Measurements from ENCODE around the gene FXYD2. TPM values are rescaled to one million over a fixed set of nuclear protein-coding genes. Genes with fewer than 3 reads are reported as not detected.

Gene FXYD2
- total and polyA plus RNA-seq, 2 donors (not counting 1 experiment from before 2014, with no cell fraction given) = 0.18 to 0.33 TPM

DNA sequence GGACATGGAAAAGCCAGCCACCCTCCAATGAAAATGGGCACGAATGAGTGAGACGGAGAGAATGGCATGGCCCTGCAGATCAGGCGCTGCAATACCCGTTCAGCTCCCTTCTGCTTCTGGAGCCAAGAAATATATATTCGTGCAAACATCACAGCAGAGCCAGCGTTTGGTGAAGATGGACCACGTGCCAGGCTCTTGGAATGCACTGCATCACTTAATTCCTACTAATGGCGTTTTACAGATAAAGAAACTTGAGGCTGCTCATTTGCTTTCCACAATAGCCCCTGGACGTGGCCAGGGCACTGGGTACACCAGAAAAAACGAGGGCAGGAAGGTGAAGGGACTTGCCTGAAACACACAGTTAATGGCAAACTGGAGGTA, 1.6 kb upstream of the FXYD2 start:
- Histone ChIP-seq H3K4me3 (replicated peaks in 1 of 4; ENCODE audit: control extremely low read depth in 1 of 4, insufficient read depth in 1 of 4, low read depth in 3 of 4, low read length in 4 of 4) (no peak overlapping the region), H2AFZ (ENCODE audit: low read length) (no peak overlapping the region), H3K9ac (ENCODE audit: insufficient read depth, low read length) (no peak overlapping the region), H3K79me2 (ENCODE audit: control insufficient read depth, insufficient read depth, low read length) (no peaks in the 10 kb centered on the region), H3K4me2 (ENCODE audit: extremely low read depth, insufficient read depth, low read length) (no peak overlapping the region), H4K20me1 (ENCODE audit: control insufficient read depth, extremely low read depth, insufficient read depth, low read length) (no peaks in the 10 kb centered on the region), H3K36me3 (ENCODE audit: control insufficient read depth, insufficient read depth, low read length) (no peaks in the 10 kb centered on the region), H3K27me3 (ENCODE audit: control insufficient read depth, insufficient read depth, low read length) (peaks cover 3% of the 10 kb centered on the region), H3K9me3 (ENCODE audit: control insufficient read depth, insufficient read depth, low read depth, low read length) (no peaks in the 10 kb centered on the region), H3K27ac (ENCODE audit: insufficient read depth, low read length) (no peak overlapping the region), H3K4me1 (ENCODE audit: control insufficient read depth, extremely low read depth, insufficient read depth, low read length) (peaks cover 10% of the 10 kb centered on the region)
- TF ChIP-seq, protein P1, sequence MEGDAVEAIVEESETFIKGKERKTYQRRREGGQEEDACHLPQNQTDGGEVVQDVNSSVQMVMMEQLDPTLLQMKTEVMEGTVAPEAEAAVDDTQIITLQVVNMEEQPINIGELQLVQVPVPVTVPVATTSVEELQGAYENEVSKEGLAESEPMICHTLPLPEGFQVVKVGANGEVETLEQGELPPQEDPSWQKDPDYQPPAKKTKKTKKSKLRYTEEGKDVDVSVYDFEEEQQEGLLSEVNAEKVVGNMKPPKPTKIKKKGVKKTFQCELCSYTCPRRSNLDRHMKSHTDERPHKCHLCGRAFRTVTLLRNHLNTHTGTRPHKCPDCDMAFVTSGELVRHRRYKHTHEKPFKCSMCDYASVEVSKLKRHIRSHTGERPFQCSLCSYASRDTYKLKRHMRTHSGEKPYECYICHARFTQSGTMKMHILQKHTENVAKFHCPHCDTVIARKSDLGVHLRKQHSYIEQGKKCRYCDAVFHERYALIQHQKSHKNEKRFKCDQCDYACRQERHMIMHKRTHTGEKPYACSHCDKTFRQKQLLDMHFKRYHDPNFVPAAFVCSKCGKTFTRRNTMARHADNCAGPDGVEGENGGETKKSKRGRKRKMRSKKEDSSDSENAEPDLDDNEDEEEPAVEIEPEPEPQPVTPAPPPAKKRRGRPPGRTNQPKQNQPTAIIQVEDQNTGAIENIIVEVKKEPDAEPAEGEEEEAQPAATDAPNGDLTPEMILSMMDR (conservative IDR thresholded peaks at IDR 0.05 in 1 of 2, IDR thresholded peaks at IDR 0.05 in 1 of 2; ENCODE audit: low read depth in 1 of 2, low read length in 2 of 2) = no peak
- TF ChIP-seq EZH2 (IDR thresholded peaks at IDR 0.05; ENCODE audit: low read length, missing control alignments) = no peak
- peak in 1 of 2 donors; percentile 31 for DNase-seq (ENCODE audit: low read depth in 2 of 2)

DNA sequence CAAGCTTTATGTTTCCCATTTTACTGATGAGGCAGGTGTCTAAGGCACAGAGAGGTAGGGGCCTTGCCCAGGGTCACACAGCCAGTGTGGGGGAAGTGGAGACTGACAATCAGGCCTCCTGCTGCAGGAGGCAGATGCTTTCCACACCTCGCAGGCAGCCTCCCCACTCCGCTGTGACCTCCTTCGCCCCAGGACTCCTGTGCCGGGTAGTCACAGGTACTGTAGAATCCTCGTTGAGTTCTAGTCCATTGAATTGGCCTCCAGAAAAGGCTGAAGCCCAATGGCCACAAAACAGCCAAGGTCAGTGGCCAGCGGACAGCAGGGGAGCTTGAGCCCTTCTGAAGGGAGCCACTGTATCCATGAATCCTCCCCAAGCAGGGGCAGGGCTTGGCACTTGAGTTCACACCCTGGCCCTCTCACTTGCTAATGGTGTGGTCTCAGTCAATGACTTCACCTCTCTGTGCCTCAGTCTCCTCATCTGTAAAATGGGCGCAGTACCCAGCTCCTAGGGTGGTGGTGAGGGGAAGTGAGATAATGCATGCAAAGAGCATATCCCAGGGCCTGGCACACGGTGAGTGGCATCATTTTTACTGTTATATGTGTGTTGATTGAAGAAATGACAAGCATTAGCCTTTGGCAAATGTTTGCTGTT, 1.1 kb upstream of the FXYD2 start:
- no peaks in the 10 kb centered on the region for H3K79me2 ChIP-seq (ENCODE audit: control insufficient read depth, insufficient read depth, low read length)
- H3K4me3 ChIP-seq (replicated peaks in 1 of 4; ENCODE audit: control extremely low read depth in 1 of 4, insufficient read depth in 1 of 4, low read depth in 3 of 4, low read length in 4 of 4) = no peak overlapping the region
- no peaks in the 10 kb centered on the region for H3K9me3 ChIP-seq (ENCODE audit: control insufficient read depth, insufficient read depth, low read depth, low read length)
- H3K9ac ChIP-seq (ENCODE audit: insufficient read depth, low read length) = no peak overlapping the region
- H2AFZ ChIP-seq (ENCODE audit: low read length) = no peak overlapping the region
- H3K27me3 ChIP-seq (ENCODE audit: control insufficient read depth, insufficient read depth, low read length) = no peaks in the 10 kb centered on the region
- no peak for DNase-seq (ENCODE audit: low read depth in 2 of 2)
- TF ChIP-seq EZH2 (IDR thresholded peaks at IDR 0.05; ENCODE audit: low read length, missing control alignments) = no peak
- TF ChIP-seq, protein P1 (conservative IDR thresholded peaks at IDR 0.05 in 1 of 2, IDR thresholded peaks at IDR 0.05 in 1 of 2; ENCODE audit: low read depth in 1 of 2, low read length in 2 of 2) = no peak
- no peak overlapping the region for H3K27ac ChIP-seq (ENCODE audit: insufficient read depth, low read length)
- no peak overlapping the region for H3K4me2 ChIP-seq (ENCODE audit: extremely low read depth, insufficient read depth, low read length)
- H3K4me1 ChIP-seq (ENCODE audit: control insufficient read depth, extremely low read depth, insufficient read depth, low read length) = peaks cover 10% of the 10 kb centered on the region
- H3K36me3 ChIP-seq (ENCODE audit: control insufficient read depth, insufficient read depth, low read length) = no peaks in the 10 kb centered on the region
- H4K20me1 ChIP-seq (ENCODE audit: control insufficient read depth, extremely low read depth, insufficient read depth, low read length) = no peaks in the 10 kb centered on the region

DNA sequence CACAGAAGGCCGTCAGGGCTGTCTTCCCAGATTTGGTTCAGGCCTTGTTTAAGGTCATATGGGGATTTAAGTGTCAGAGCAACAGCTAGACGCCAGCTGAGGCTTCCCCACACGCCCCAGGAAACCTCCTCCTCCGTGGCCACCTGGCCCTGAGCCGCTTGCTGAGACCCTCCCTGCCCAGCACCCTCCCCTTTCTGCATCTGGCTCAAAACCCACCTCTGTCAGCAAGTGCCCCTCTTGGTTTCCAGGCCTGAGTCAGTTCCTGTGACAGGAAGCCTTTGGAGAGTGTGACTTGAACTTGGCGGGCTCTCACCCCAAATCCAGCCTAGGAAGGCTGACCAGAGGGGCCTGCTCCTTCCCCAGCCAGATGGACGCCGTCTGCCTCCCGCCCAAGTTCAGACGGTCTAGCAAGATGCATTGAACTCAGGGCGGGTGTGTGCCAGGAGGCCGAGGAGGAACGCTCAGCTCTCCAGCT, 561 bp downstream of the FXYD2 start:
- no peak for TF ChIP-seq EZH2 (IDR thresholded peaks at IDR 0.05; ENCODE audit: low read length, missing control alignments)
- TF ChIP-seq, protein P1 (conservative IDR thresholded peaks at IDR 0.05 in 1 of 2, IDR thresholded peaks at IDR 0.05 in 1 of 2; ENCODE audit: low read depth in 1 of 2, low read length in 2 of 2) = no peak
- peak overlapping the region; percentile 5 for H3K4me2 ChIP-seq (ENCODE audit: extremely low read depth, insufficient read depth, low read length)
- no peaks in the 10 kb centered on the region for H4K20me1 ChIP-seq (ENCODE audit: control insufficient read depth, extremely low read depth, insufficient read depth, low read length)
- H3K9ac ChIP-seq (ENCODE audit: insufficient read depth, low read length) = no peak overlapping the region
- H2AFZ ChIP-seq (ENCODE audit: low read length) = peak overlapping the region; percentile 8
- no peaks in the 10 kb centered on the region for H3K36me3 ChIP-seq (ENCODE audit: control insufficient read depth, insufficient read depth, low read length)
- no peaks in the 10 kb centered on the region for H3K79me2 ChIP-seq (ENCODE audit: control insufficient read depth, insufficient read depth, low read length)
- no peak overlapping the region for H3K4me3 ChIP-seq (replicated peaks in 1 of 4; ENCODE audit: control extremely low read depth in 1 of 4, insufficient read depth in 1 of 4, low read depth in 3 of 4, low read length in 4 of 4)
- peak overlapping the region; percentile 5 for H3K27ac ChIP-seq (ENCODE audit: insufficient read depth, low read length)
- H3K9me3 ChIP-seq (ENCODE audit: control insufficient read depth, insufficient read depth, low read depth, low read length) = no peaks in the 10 kb centered on the region
- no peaks in the 10 kb centered on the region for H3K27me3 ChIP-seq (ENCODE audit: control insufficient read depth, insufficient read depth, low read length)
- peaks cover 7% of the 10 kb centered on the region for H3K4me1 ChIP-seq (ENCODE audit: control insufficient read depth, extremely low read depth, insufficient read depth, low read length)
- DNase-seq (ENCODE audit: low read depth in 2 of 2) = peak; percentile 33 to 87
